Peyer's patch (tissue), 4 donors: ENCODE results near the gene TXNDC2.

Experiments
- CTCF ChIP-seq, 6 experiments: fragments of 450-650 bp in 4 of 6; fragments of 200-600 bp in 2 of 6; sonication (generic) in 1 of 6; IDR thresholded peaks; one replicate each; pipeline ENCODE4 v1.5.1; 2017 to 2019; ENCODE audit warnings: antibody characterized with exemption in 6 of 6, mild to moderate bottlenecking in 3 of 6, moderate library complexity in 1 of 6
- POLR2A ChIP-seq, 2 donors: fragments of 450-650 bp; IDR thresholded peaks; one replicate each; pipeline ENCODE4 v1.5.1; 2017; ENCODE audit warnings: antibody characterized with exemption in 2 of 2, mild to moderate bottlenecking in 2 of 2, moderate library complexity in 2 of 2

GRCh38 chr18:9856092-9856491, 29.7 kb upstream of the TXNDC2 start:
- TF ChIP-seq CTCF (IDR thresholded peaks at IDR 0.05) (no peak), POLR2A (IDR thresholded peaks at IDR 0.05) (no peak)
